Muscle layer of duodenum (tissue), 2 donors: ENCODE results near the gene NKTR.
"Not testable (repeated sequence)": the region's sequence is repeated elsewhere in the genome, so short reads cannot be mapped to it uniquely, and the experiment has no call there.

Experiments
- H3K27ac ChIP-seq: one replicate; pipeline ENCODE4 v1.7.0; 2013; ENCODE audit warnings: mild to moderate bottlenecking, low read length
- H3K27me3 ChIP-seq: one replicate; pipeline ENCODE4 v1.7.0; 2013; ENCODE audit warnings: low read depth, mild to moderate bottlenecking, control low read depth, low read length
- H3K36me3 ChIP-seq, 2 donors: one replicate each; pipeline ENCODE4 v1.7.0; 2013; ENCODE audit warnings: low read length in 2 of 2, control low read depth in 1 of 2, mild to moderate bottlenecking in 1 of 2; ENCODE audit not compliant: insufficient read depth in 2 of 2, control insufficient read depth in 1 of 2
- H3K4me1 ChIP-seq, 2 donors: one replicate each; pipeline ENCODE4 v1.7.0; 2013; ENCODE audit warnings: low read length in 2 of 2, mild to moderate bottlenecking in 2 of 2, control low read depth in 1 of 2, moderate library complexity in 1 of 2; ENCODE audit not compliant: insufficient read depth in 2 of 2, control insufficient read depth in 1 of 2
- H3K4me3 ChIP-seq, 2 donors: one replicate each; pipeline ENCODE4 v1.7.0; 2013; ENCODE audit warnings: low read length in 2 of 2, low read depth in 1 of 2, mild to moderate bottlenecking in 1 of 2
- H3K9me3 ChIP-seq, 2 donors: one replicate each; pipeline ENCODE4 v1.7.0; 2013; ENCODE audit warnings: low read length in 2 of 2, control low read depth in 1 of 2, mild to moderate bottlenecking in 1 of 2; ENCODE audit not compliant: control insufficient read depth in 1 of 2
- donor health status: healthy.

Gene NKTR

DNA sequence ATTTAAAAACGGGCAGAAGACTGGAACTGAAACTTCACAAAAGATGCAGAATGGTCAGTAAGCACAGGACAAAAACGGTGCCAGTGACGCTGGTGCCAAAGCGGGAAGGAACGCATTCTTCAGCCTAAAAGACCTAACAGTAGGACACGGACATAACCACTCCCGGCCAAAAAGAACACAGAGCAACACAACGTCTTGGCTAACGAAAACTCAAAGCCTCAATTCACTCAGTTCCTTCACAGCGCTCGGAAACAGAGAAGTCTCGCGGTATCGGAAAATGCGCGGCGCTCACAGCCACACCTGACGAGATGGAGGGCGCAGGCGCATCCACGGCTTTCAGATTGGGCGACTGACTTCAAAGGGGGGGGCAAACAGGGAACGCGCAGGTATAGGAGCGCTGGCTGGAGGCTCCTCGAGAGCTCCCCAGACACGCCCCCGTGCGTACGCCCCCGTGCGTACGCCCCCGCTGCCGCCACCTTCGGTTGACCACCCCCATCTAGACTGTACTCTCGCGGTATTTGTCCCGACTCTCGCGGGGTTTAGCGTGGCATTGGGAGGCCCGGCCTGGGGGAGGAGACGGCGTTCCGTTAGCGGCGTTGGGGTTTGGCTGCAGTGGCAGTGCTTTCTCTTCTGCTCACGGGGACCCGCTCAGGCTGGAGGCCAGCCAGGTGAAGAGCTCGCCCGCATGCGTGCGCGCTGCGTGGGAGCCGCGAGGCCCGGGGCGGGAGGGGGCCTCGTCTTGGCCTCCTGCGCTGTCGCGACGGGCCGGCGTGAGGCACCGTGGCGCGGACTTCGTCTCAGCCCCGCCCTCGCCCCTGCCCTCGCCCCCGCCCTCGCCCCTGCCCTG, at the start of gene NKTR:
NKTR (plus strand) TSS at position 576 of the 847 bp plus-strand sequence. CDS start 321 bp downstream, outside the sequence.
- H3K27me3 ChIP-seq = no peaks in the 10 kb centered on the region
- peak within 1 kb of the TSS; percentile 99 for H3K27ac ChIP-seq
- peaks cover 8 to 23% of the 10 kb centered on the region in 2 donors for H3K4me1 ChIP-seq
- H3K4me3 ChIP-seq = peak within 1 kb of the TSS; percentile 81 to 92
- H3K36me3 ChIP-seq = peaks cover 0 to 4% of the 10 kb centered on the region in 2 donors
- no peaks in the 10 kb centered on the region for H3K9me3 ChIP-seq

GRCh38 chr3:42552830-42553229, 47.7 kb upstream of the NKTR start:
- Histone ChIP-seq H3K4me1 (no peaks in the 10 kb centered on the region), H3K9me3 (no peaks in the 10 kb centered on the region), H3K4me3 (no peak overlapping the region), H3K27me3 (no peaks in the 10 kb centered on the region), H3K27ac (no peak overlapping the region), H3K36me3 (peaks cover 40 to 62% of the 10 kb centered on the region in 2 donors)

DNA sequence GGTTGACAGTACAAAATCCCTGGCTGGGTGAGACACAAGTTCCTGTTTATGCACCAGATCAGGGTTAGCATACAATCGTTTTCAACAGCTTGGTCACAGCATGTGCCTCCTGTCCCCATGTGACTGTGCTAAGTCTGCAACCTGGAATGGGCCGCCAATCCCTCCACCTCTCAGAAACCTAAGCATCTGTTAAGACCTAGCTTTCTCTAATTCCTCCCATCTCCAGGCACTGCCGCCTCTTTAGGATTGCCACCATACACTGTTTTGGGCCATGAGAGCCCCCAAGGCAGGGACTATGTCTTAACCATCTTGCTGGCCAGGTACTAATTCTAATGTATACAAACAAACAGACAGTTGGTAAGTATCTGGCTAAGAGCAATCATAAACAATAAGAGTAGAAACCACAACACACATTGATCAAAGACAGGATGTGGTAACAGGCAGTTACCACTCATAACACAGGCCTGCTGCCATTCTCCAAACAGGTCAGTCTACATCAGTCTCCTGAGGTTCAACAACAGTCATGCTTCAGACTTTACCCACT, 44.3 kb upstream of the NKTR start:
- H3K27ac ChIP-seq = no peak overlapping the region

DNA sequence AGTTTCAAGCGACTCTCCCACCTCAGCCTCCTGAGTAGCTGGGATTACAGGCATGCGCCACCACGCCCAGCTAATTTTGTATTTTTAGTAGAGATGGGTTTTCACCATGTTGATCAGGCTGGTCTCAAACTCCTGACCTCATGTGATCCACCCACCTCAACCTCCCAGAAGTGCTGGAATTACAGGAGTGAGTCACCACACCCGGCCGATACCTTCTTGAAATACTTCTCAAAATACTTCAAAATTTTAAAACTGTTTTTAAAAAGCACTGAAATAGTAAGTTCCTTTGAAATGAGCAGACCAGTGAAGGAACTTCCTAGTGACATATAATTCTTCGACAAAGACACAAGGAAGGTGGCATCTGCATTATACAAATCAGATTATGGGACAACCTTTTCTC, 43.7 kb upstream of the NKTR start:
- not testable (repeated sequence) for H3K27ac ChIP-seq, H3K4me1 ChIP-seq, H3K9me3 ChIP-seq, H3K27me3 ChIP-seq, H3K4me3 ChIP-seq
- H3K36me3 ChIP-seq = peaks cover 45 to 77% of the 10 kb centered on the region in 2 donors

More for the DNA sequence above, 44.3 kb upstream of the NKTR start:
- no peaks in the 10 kb centered on the region for H3K27me3 ChIP-seq
- no peak overlapping the region for H3K4me3 ChIP-seq
- peaks cover 40 to 71% of the 10 kb centered on the region in 2 donors for H3K36me3 ChIP-seq
- H3K4me1 ChIP-seq = no peaks in the 10 kb centered on the region
- no peaks in the 10 kb centered on the region for H3K9me3 ChIP-seq

DNA sequence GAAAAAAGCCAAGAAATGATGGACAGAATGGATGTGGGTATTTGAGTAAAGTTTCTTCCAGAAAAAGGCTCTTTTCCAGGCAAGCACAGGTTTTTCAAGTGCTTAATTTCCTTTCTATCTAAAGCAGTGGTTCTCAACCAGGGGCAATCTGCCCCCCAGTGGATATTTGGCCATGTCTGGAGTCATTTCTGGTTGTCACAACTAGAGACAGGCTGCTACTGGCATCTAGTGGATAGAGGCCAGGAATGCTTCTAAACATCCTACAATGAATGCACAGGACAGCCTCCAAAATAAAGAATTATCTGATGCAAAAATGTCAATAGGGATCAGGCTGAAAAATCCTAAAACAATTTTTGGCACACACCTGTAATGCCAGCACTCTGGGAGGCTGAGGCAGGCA, 42.6 kb upstream of the NKTR start:
- no peak overlapping the region for H3K27ac ChIP-seq
- no peaks in the 10 kb centered on the region for H3K9me3 ChIP-seq
- no peak overlapping the region for H3K4me3 ChIP-seq
- peaks cover 45 to 85% of the 10 kb centered on the region in 2 donors for H3K36me3 ChIP-seq
- no peaks in the 10 kb centered on the region for H3K4me1 ChIP-seq
- no peaks in the 10 kb centered on the region for H3K27me3 ChIP-seq

DNA sequence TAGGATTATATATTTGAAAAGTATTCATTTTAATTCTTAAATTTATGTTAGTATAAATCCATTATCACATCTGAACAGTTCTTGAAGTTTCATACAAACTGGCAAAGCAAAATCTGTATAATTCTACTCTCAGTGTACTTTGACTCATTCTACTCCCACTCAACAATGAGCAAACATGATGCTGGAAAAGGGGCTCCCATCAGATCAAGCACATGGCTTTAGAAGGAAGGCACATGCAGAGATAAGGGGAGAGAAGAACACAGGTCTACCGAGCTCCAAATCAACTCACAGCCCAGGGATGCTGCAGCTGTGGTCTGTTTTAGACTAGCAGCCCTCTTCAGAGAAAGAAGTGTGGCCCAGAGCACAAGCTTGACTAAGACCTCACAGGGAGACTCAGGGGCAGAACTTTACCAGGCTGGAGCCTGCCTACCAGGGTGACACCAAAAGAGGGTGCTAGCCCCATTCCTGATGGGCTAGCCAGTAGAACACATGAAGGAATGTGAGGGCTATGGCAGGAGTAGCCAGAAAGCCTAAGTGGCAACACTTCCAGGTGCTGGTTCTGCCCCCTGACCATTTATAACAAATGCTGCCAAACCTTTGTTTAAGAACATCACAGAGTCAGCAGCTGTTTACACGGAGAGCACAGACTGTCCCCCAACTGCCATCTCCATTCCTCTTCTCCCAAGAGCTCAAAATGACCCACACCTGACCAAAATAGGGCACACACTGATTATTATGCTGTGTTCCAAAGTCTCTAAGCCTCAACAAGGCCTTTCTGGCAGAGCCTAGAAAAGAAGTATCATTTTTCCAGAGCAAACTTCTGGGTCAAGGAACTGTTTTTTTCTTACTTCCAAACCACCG, 38.2 kb upstream of the NKTR start:
- H3K27me3 ChIP-seq = no peaks in the 10 kb centered on the region
- peaks cover 43 to 76% of the 10 kb centered on the region in 2 donors for H3K36me3 ChIP-seq
- no peak overlapping the region for H3K4me3 ChIP-seq
- H3K4me1 ChIP-seq = no peaks in the 10 kb centered on the region
- H3K9me3 ChIP-seq = no peaks in the 10 kb centered on the region
- H3K27ac ChIP-seq = no peak overlapping the region

- H3K4me1 ChIP-seq = no peaks in the 10 kb centered on the region
- H3K27ac ChIP-seq = no peak overlapping the region
- H3K36me3 ChIP-seq = peaks cover 23 to 36% of the 10 kb centered on the region in 2 donors
- no peaks in the 10 kb centered on the region for H3K9me3 ChIP-seq
- no peaks in the 10 kb centered on the region for H3K27me3 ChIP-seq
- H3K4me3 ChIP-seq = no peak overlapping the region
These were observed 30.8 kb upstream of the NKTR start for GRCh38 chr3:42569593-42570142.

DNA sequence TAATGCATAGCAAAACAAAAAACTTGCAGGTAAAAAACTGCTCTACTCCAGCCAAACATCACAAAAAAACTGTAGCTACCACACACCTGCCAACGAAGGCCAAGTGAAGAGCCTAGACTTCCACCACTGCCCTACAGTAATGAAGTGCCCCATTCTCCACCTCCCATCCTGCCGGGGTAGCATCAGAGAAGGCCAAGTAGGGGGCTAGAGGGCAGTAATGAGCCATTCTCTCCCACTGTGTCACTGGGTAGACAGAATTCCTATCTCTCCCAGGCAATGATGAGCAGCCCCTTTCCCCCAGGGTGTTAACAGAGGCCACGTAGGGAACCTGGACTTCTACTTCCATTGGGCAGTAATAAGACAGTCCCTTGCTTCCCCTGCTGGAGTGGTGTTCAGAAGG, 28.2 kb upstream of the NKTR start:
- no peak overlapping the region for H3K4me3 ChIP-seq
- H3K4me1 ChIP-seq = no peaks in the 10 kb centered on the region
- peaks cover 8 to 32% of the 10 kb centered on the region in 2 donors for H3K36me3 ChIP-seq
- no peak overlapping the region for H3K27ac ChIP-seq
- H3K27me3 ChIP-seq = no peaks in the 10 kb centered on the region
- peaks cover 0 to 4% of the 10 kb centered on the region in 2 donors for H3K9me3 ChIP-seq

DNA sequence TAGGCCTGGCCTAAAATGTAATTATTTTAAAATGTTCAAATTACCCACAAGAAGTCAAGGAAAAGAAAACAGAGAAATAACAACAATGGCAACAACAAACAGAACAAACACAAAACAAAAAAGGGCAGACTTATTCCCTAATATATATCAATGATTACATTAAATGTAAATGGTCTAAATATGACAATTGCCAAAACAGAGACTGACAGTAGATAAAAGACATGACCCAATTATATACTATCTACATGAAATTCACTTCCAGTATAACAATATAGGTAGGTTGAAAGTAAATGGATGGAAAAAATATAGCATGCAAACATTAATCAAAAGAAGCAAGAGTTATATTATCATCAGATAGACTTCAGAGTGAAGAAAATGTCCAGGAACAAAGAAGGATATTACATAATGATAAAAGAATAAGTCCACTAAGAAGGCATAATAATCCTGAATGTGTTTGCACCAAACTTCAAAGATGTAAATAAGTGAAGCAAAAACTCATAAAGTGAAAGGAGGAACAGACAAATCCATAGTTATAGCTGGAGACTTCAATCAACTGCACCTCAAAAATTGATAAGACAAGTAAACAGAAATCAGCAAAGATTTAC, 25.2 kb upstream of the NKTR start:
- H3K4me3 ChIP-seq = no peak overlapping the region
- H3K27ac ChIP-seq = no peak overlapping the region
- H3K36me3 ChIP-seq = peaks cover 5 to 27% of the 10 kb centered on the region in 2 donors
- H3K9me3 ChIP-seq = peaks cover 0 to 4% of the 10 kb centered on the region in 2 donors
- peaks cover 0 to 5% of the 10 kb centered on the region in 2 donors for H3K4me1 ChIP-seq
- no peaks in the 10 kb centered on the region for H3K27me3 ChIP-seq

- Histone ChIP-seq H3K9me3 (peaks cover 0 to 4% of the 10 kb centered on the region in 2 donors), H3K4me1 (peaks cover 4 to 20% of the 10 kb centered on the region in 2 donors), H3K27ac (no peak overlapping the region), H3K4me3 (no peak overlapping the region), H3K27me3 (no peaks in the 10 kb centered on the region), H3K36me3 (peaks cover 5 to 27% of the 10 kb centered on the region in 2 donors)
These were observed 22.4 kb upstream of the NKTR start for GRCh38 chr3:42578054-42578453.
